ENCODE results near the gene TMEM14B. TPM values are rescaled to one million over a fixed set of nuclear protein-coding genes. Genes with fewer than 3 reads are reported as not detected.

The TMEM14B gene
- total RNA-seq, 2 experiments from 2014 or later, result 41.8 to 44.1 TPM

DNA sequence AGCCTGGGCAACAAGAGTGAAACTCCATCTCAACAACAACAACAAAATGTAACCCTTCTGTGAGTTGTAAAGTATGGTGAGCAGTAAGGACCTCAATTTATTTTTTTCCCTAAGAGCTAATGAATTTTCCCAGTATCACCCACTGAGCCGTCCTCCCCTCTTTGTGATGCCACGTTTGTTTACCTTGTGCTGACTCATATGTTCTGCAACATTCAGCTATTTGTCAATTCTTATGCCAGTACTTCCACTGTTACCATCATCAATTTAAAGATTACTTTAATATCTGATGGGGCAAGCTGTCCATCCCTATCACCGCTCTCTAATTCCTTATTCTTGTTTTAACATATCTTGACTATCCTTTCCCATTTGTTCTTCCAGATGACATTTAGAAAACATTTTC lies 53.2 kb downstream of the TMEM14B start:
- H3K4me3 Mint-ChIP-seq, result no peak overlapping the region
- Histone ChIP-seq H3K4me1 (ENCODE audit: insufficient read depth, low read length) (no peaks in the 10 kb centered on the region), H3K27me3 (ENCODE audit: control insufficient read depth in 1 of 2, insufficient read depth in 2 of 2, low read length in 2 of 2) (no peaks in the 10 kb centered on the region), H3K36me3 (ENCODE audit: insufficient read depth, low read length) (no peaks in the 10 kb centered on the region), H3K27ac (ENCODE audit: low read depth in 1 of 2, low read length in 2 of 2) (no peak overlapping the region), H3K9me3 (ENCODE audit: control insufficient read depth in 1 of 2, insufficient read depth in 1 of 2, low read length in 2 of 2) (no peaks in the 10 kb centered on the region), H3K4me3 (ENCODE audit: low read length) (no peak overlapping the region)
- DNase-seq (peak in 1 of 14 experiments; percentile 5), ATAC-seq (ENCODE audit: poor library complexity) (no peak)
- no peak for TF ChIP-seq CTCF (IDR thresholded peaks at IDR 0.05)
- H3K27ac Mint-ChIP-seq, result no peak overlapping the region
- no peaks in the 10 kb centered on the region for H3K27me3 Mint-ChIP-seq
- no peaks in the 10 kb centered on the region for H3K4me1 Mint-ChIP-seq (ENCODE audit: low read depth)
- POLR2A ChIA-PET, result no interaction called here
- intact Hi-C loops (cut with DNase I, micrococcal nuclease), result loop anchor here (1.0 to 5.0 kb wide), 3 partner anchors 109 to 323 kb away; partner anchors contain the start of genes C6orf52 (in 1 of the 2) and PAK1IP1 (in 1 of the 2)
- H3K36me3 Mint-ChIP-seq (ENCODE audit: low read depth), result no peaks in the 10 kb centered on the region
- CTCF ChIA-PET, result interaction anchor here (1.0 kb wide), 1 partner anchor 290 kb away, joined by 3 read pairs; no protein-coding TSS in a partner anchor
- no peaks in the 10 kb centered on the region for H3K9me3 Mint-ChIP-seq

- intact Hi-C loops (cut with DNase I, micrococcal nuclease), result loop anchor here (1.0 to 5.0 kb wide), 3 partner anchors 109 to 323 kb away; partner anchors contain the start of genes C6orf52 (in 1 of the 2) and PAK1IP1 (in 1 of the 2)
- Mint-ChIP-seq H3K27ac (no peak overlapping the region), H3K4me1 (ENCODE audit: low read depth) (no peaks in the 10 kb centered on the region), H3K4me3 (no peak overlapping the region), H3K36me3 (ENCODE audit: low read depth) (no peaks in the 10 kb centered on the region), H3K9me3 (no peaks in the 10 kb centered on the region), H3K27me3 (no peaks in the 10 kb centered on the region)
- H3K9me3 ChIP-seq (ENCODE audit: control insufficient read depth in 1 of 2, insufficient read depth in 1 of 2, low read length in 2 of 2), result no peaks in the 10 kb centered on the region
- no peaks in the 10 kb centered on the region for H3K36me3 ChIP-seq (ENCODE audit: insufficient read depth, low read length)
- peak; percentile 99 for TF ChIP-seq CTCF (IDR thresholded peaks at IDR 0.05)
- H3K27me3 ChIP-seq (ENCODE audit: control insufficient read depth in 1 of 2, insufficient read depth in 2 of 2, low read length in 2 of 2), result no peaks in the 10 kb centered on the region
- H3K4me1 ChIP-seq (ENCODE audit: insufficient read depth, low read length), result no peaks in the 10 kb centered on the region
- ATAC-seq (ENCODE audit: poor library complexity) (peak; percentile 81), DNase-seq (peak; percentile 34 to 76 (median 54))
- ChIA-PET POLR2A (no interaction called here), CTCF (interaction anchor here (1.0 kb wide), 1 partner anchor 290 kb away, joined by 3 read pairs; no protein-coding TSS in a partner anchor)
- no peak overlapping the region for H3K27ac ChIP-seq (ENCODE audit: low read depth in 1 of 2, low read length in 2 of 2)
- H3K4me3 ChIP-seq (ENCODE audit: low read length), result no peak overlapping the region
These were observed 53.7 kb downstream of the TMEM14B start for GRCh38 chr6:10801224-10801848.

Other genes with a start within 250 kb of the TMEM14B start
- 1 to 10 TPM; 1.5 to 1.8 TPM for gene GCNT2, start 226.5 kb upstream of the TMEM14B start, total RNA-seq
- not detected for gene C6orf52, start 53.2 kb upstream of the TMEM14B start, total RNA-seq
- gene PAK1IP1, start 52.8 kb upstream of the TMEM14B start, total RNA-seq, result 1 to 10 TPM; 4.1 to 5.8 TPM
- gene TMEM14C, start 24.7 kb upstream of the TMEM14B start, total RNA-seq, result 10 to 100 TPM; 14.4 to 14.6 TPM
- under 1 TPM; 0.47 to 0.73 TPM for gene MAK, start 90.7 kb downstream of the TMEM14B start, total RNA-seq
- gene GCM2, start 134.2 kb downstream of the TMEM14B start, total RNA-seq, result not detected
- gene SYCP2L, start 139.2 kb downstream of the TMEM14B start, total RNA-seq, result under 1 TPM in 1 of 2 experiments, not detected in 1; 0.36 TPM